Transverse colon (tissue), 4 donors: Measurements from ENCODE around the gene CRYM.

ENCODE experiments used
- EP300 ChIP-seq: sonication (generic); formaldehyde crosslinking; IDR thresholded peaks from one replicate; pipeline ENCODE4 v1.6.1; 2017; ENCODE audit warnings: antibody characterized with exemption, low read depth
- POLR2A ChIP-seq: fragments of 450-650 bp; IDR thresholded peaks from one replicate; pipeline ENCODE4 v1.6.1; 2016; ENCODE audit warnings: antibody characterized with exemption, mild to moderate bottlenecking, moderate library complexity
- POLR2AphosphoS5 ChIP-seq, 3 donors: sonication (generic); formaldehyde crosslinking; IDR thresholded peaks; one replicate each; pipeline ENCODE4 v1.6.1; 2016; ENCODE audit warnings: antibody characterized with exemption in 3 of 3
- TF ChIP-seq, protein P1 (sequence below), 5 experiments: fragments of 200-600 bp in 3 of 5; fragments of 450-650 bp in 2 of 5; sonication (generic) in 3 of 5; IDR thresholded peaks; 1 replicate in 2 of 5; 2 replicates in 3 of 5; pipeline ENCODE4 v1.5.1; 2016 to 2017; ENCODE audit warnings: antibody characterized with exemption in 5 of 5, inconsistent platforms in 3 of 5, mild to moderate bottlenecking in 2 of 5, moderate library complexity in 1 of 5

DNA sequence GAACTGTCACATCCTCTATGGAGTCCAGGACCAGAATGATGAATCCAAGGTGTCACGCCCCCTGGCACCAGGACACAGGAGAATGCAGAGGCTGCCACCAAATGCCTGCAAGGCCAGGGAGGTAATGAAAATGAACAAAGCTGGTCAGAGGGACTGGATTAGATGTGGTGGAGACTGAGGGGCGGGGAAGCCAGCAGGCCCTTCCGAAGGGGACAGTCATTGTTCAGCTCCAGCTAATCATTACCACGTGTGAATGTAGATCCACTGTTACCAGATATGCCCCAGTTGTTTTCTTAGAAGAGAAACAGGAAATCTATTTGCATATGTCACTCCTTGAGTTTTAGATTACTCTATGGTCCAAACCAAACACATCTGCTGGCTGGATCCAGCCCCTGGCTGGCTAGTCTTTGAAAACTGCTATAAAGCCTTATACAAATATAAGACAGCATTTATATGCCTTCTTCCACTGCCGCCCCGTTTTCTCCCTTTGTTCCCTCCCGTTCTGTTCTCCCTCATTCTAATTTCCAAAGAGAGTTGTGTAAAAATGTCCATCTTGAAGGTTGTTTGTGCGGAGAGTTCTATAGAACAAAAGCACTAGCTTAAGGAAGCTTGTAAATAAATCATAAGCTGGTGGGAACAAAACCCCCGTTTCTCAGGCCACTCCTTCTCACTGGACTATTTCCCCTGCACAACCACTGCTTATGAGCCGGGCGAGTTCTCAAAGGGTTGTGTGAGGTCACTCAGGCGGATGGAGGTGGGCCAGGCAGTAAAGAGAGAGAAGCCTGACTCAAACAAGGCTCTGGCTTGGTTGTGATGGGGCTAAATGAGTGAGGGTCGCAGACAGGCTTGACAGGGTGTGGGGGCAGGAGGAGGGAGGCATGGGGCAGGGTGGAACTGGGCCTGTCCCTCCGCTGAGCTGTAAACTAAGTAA lies 14.2 kb downstream of the CRYM start:
- TF ChIP-seq POLR2A (no peak), POLR2AphosphoS5 (IDR thresholded peaks at IDR 0.05) (no peak), EP300 (no peak)
- TF ChIP-seq, protein P1, sequence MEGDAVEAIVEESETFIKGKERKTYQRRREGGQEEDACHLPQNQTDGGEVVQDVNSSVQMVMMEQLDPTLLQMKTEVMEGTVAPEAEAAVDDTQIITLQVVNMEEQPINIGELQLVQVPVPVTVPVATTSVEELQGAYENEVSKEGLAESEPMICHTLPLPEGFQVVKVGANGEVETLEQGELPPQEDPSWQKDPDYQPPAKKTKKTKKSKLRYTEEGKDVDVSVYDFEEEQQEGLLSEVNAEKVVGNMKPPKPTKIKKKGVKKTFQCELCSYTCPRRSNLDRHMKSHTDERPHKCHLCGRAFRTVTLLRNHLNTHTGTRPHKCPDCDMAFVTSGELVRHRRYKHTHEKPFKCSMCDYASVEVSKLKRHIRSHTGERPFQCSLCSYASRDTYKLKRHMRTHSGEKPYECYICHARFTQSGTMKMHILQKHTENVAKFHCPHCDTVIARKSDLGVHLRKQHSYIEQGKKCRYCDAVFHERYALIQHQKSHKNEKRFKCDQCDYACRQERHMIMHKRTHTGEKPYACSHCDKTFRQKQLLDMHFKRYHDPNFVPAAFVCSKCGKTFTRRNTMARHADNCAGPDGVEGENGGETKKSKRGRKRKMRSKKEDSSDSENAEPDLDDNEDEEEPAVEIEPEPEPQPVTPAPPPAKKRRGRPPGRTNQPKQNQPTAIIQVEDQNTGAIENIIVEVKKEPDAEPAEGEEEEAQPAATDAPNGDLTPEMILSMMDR (IDR thresholded peaks at IDR 0.05): no peak
